A673 (cell line): Measurements from ENCODE around the gene METTL14. TPM values are rescaled to one million over a fixed set of nuclear protein-coding genes. Genes with fewer than 3 reads are reported as not detected.

ENCODE experiments used
- BruUV-seq: library from RNA; stranded (reverse); fragments of 400-500 nt; replicated peaks from 2 replicates; lab custom pipeline; 2021; lab: Mats Ljungman, UMichigan
- CTCF ChIA-PET: fragments of 300-600 bp; sonication (Branson Sonifier 250); formaldehyde crosslinking; loops from one replicate; lab custom pipeline; 2022; ENCODE audit warnings: antibody characterized with exemption; lab: Charles Lee
- POLR2A ChIA-PET: fragments of 300-600 bp; sonication (Branson Sonifier 250); formaldehyde crosslinking; loops from one replicate; lab custom pipeline; 2022; ENCODE audit warnings: antibody characterized with exemption; ENCODE audit not compliant: low non-redundant PET; lab: Charles Lee
- DNase-seq: peaks from one replicate; pipeline ENCODE4 v3.0.0-alpha.2; 2015; ENCODE audit warnings: low spot score
- H3K27ac ChIP-seq: fragments of 200-600 bp; sonication (generic); 2 replicates; pipeline ENCODE4 v1.5.1; 2016; ENCODE audit warnings: mixed run types, low read depth, mild to moderate bottlenecking, mixed read lengths, antibody characterized with exemption, low read length; ENCODE audit not compliant: poor library complexity, severe bottlenecking
- H3K27me3 ChIP-seq: fragments of 200-600 bp; sonication (generic); replicated peaks from 2 replicates; pipeline ENCODE4 v1.6.1; 2017; ENCODE audit warnings: mixed run types, low read depth, mild to moderate bottlenecking, mixed read lengths, antibody characterized with exemption, low read length; ENCODE audit not compliant: insufficient read depth, poor library complexity
- H3K36me3 ChIP-seq: fragments of 200-600 bp; sonication (generic); 2 replicates; pipeline ENCODE4 v1.6.1; 2016; ENCODE audit warnings: mixed run types, mild to moderate bottlenecking, mixed read lengths, antibody characterized with exemption, low read length; ENCODE audit not compliant: insufficient read depth, poor library complexity, severe bottlenecking
- H3K4me1 ChIP-seq: fragments of 200-600 bp; sonication (generic); 2 replicates; pipeline ENCODE4 v1.6.1; 2017; ENCODE audit warnings: mixed run types, mild to moderate bottlenecking, mixed read lengths, antibody characterized with exemption, low read length; ENCODE audit not compliant: insufficient read depth, poor library complexity, severe bottlenecking
- H3K4me3 ChIP-seq: fragments of 200-600 bp; sonication (generic); 2 replicates; pipeline ENCODE4 v1.5.1; 2016; ENCODE audit warnings: low read depth, mixed run types, mild to moderate bottlenecking, mixed read lengths, low read length; ENCODE audit not compliant: poor library complexity, severe bottlenecking
- H3K9me3 ChIP-seq: fragments of 200-600 bp; sonication (generic); 2 replicates; pipeline ENCODE4 v1.6.1; 2016; ENCODE audit warnings: mixed run types, low read depth, mild to moderate bottlenecking, mixed read lengths, antibody characterized with exemption, low read length; ENCODE audit not compliant: poor library complexity, severe bottlenecking
- EZH2 ChIP-seq: fragments of 200-600 bp; sonication (generic); IDR thresholded peaks from 2 replicates; pipeline ENCODE4 v1.6.1; 2017; ENCODE audit warnings: borderline replicate concordance, low read depth, mild to moderate bottlenecking, mixed read lengths, antibody characterized with exemption, low read length; ENCODE audit not compliant: poor library complexity, severe bottlenecking
- intact Hi-C: fragments of 100-400 bp; cut with micrococcal nuclease; formaldehyde crosslinking; loops from one replicate; pipeline ENCODE4 v1.10.0; 2022; ENCODE audit not compliant: unreplicated experiment
- total RNA-seq: library from RNA; stranded (reverse); gene quantifications from 2 replicates; pipeline ENCODE4 v1.2.3, GENCODE V29; 2021
- TF ChIP-seq, protein P1 (sequence below): fragments of 300-800, 200-600 bp; sonication (generic); conservative IDR thresholded peaks from 2 replicates; pipeline ENCODE4 v1.5.1; 2017; ENCODE audit warnings: low read depth, mild to moderate bottlenecking, antibody characterized with exemption, low read length, moderate library complexity, mixed read lengths

The METTL14 gene
- total RNA-seq, 1 experiment from 2014 or later, result 57.6 TPM

DNA sequence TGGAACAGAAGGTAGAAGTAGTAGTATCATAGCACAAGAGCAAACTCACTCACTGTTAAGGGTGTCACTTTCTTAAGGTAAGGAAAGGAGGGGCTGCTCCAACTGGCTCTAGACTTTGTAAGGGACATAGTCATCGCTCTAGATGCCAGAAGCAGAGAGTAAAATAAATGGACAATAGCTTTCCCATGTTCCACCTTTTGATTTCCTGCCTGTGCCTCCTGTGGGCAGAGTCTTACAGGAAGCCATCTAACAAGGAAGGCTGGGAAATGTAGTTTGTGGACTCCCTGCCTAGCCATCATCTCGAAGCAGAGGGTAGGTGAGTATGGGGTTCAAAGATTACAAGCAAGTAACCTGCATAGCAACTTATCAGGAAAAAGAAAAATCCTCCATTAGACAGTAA lies 1.7 kb upstream of the METTL14 start:
- Histone ChIP-seq H3K36me3 (peaks cover 8% of the 10 kb centered on the region), H3K27me3 (no peaks in the 10 kb centered on the region), H3K4me1 (peaks cover 12% of the 10 kb centered on the region), H3K9me3 (no peaks in the 10 kb centered on the region), H3K4me3 (no peak overlapping the region), H3K27ac (no peak overlapping the region)
- no peak for TF ChIP-seq EZH2
- TF ChIP-seq, protein P1, sequence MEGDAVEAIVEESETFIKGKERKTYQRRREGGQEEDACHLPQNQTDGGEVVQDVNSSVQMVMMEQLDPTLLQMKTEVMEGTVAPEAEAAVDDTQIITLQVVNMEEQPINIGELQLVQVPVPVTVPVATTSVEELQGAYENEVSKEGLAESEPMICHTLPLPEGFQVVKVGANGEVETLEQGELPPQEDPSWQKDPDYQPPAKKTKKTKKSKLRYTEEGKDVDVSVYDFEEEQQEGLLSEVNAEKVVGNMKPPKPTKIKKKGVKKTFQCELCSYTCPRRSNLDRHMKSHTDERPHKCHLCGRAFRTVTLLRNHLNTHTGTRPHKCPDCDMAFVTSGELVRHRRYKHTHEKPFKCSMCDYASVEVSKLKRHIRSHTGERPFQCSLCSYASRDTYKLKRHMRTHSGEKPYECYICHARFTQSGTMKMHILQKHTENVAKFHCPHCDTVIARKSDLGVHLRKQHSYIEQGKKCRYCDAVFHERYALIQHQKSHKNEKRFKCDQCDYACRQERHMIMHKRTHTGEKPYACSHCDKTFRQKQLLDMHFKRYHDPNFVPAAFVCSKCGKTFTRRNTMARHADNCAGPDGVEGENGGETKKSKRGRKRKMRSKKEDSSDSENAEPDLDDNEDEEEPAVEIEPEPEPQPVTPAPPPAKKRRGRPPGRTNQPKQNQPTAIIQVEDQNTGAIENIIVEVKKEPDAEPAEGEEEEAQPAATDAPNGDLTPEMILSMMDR, result no peak
- DNase-seq, result peak; percentile 31
- POLR2A ChIA-PET, result no interaction called here
- intact Hi-C loops, result no loop called here
- no TSS peak for BruUV-seq
- CTCF ChIA-PET, result interaction anchor here (1.9 kb wide), 1 partner anchor 260 kb away, joined by 7 read pairs; no protein-coding TSS in a partner anchor

DNA sequence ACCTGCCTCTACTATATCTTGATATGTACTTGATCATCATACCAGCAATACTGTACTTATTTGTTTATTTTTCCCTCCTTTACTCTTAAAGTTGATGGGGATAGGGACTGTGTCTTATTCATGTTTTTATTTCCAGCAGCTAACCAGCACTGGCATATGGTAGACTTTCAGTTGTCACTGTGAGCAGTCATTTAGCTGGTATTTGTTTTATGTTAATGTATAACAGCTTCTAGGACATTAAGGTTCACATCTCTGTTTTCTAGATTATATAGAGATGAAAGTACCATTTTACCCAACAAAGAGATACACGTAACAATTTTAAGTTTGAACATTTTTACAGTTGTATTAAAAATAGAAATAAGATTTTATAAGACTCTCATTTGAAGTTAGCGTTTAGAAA lies 17.9 kb downstream of the METTL14 start:
- intact Hi-C loops, result no loop called here
- BruUV-seq, result no TSS peak
- Histone ChIP-seq H3K4me1 (no peaks in the 10 kb centered on the region), H3K4me3 (no peak overlapping the region), H3K27ac (no peak overlapping the region), H3K27me3 (no peaks in the 10 kb centered on the region), H3K9me3 (no peaks in the 10 kb centered on the region), H3K36me3 (peaks cover 65% of the 10 kb centered on the region)
- no peak for TF ChIP-seq EZH2
- TF ChIP-seq, protein P1, result no peak
- ChIA-PET CTCF (no interaction called here), POLR2A (no interaction called here)
- DNase-seq, result no peak

DNA sequence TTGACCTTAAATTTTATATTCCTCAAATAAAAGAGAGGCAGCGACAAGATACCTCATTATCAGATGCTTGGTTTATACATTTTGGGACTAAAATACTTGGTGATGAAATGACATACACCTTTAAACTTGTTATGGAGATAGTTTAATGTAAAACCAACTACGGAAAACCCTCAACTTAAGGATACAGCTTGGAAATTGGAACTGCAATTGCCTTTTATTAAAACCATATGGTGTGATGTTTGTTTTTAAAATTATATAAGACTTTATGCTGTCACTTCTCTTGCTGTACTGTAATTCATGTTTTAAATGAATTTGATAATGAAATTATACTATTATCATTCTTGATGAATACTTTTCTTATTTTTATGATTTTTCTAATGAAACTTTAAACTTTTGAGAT lies 25.9 kb downstream of the METTL14 start:
- POLR2A ChIA-PET, result no interaction called here
- Histone ChIP-seq H3K36me3 (peaks cover 35% of the 10 kb centered on the region), H3K27ac (no peak overlapping the region), H3K4me3 (no peak overlapping the region), H3K4me1 (no peaks in the 10 kb centered on the region), H3K27me3 (no peaks in the 10 kb centered on the region), H3K9me3 (no peaks in the 10 kb centered on the region)
- intact Hi-C loops, result no loop called here
- DNase-seq, result no peak
- CTCF ChIA-PET, result no interaction called here
- BruUV-seq, result no TSS peak
- TF ChIP-seq, protein P1, result no peak
- no peak for TF ChIP-seq EZH2
